ENCODE measurements around the gene PPP2R3A.

PPP2R3A gene

DNA sequence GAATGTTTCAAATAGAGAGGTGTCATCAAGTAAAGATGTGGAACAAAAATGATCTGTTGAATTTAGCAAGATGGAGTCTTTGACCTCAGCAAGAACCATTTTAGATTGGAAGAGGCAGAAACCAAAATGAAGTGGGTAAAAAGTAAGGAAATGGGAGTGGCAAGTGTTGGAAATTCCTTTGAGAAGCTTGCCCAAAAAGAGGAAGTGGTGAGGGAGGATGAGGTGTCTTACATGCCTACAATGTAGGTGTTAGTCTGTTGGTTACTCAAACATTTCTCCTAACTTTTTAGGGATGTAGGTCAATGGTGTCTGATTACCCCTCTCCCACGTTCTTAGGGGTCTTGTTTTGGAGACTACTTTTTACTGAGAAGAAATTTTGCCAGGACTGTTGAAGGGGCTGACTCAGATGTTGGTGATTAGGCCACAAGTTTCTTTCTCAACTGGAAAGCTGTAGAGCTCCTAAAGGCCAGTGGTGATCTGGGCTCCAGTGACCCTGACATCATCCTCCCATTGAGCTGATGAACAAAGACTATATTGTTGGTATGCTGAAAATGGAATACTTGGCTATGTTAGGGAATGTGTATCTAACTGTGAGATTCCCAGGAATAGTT is 5.1 kb downstream of the PPP2R3A start:
- TF ChIP-seq, protein P1, sequence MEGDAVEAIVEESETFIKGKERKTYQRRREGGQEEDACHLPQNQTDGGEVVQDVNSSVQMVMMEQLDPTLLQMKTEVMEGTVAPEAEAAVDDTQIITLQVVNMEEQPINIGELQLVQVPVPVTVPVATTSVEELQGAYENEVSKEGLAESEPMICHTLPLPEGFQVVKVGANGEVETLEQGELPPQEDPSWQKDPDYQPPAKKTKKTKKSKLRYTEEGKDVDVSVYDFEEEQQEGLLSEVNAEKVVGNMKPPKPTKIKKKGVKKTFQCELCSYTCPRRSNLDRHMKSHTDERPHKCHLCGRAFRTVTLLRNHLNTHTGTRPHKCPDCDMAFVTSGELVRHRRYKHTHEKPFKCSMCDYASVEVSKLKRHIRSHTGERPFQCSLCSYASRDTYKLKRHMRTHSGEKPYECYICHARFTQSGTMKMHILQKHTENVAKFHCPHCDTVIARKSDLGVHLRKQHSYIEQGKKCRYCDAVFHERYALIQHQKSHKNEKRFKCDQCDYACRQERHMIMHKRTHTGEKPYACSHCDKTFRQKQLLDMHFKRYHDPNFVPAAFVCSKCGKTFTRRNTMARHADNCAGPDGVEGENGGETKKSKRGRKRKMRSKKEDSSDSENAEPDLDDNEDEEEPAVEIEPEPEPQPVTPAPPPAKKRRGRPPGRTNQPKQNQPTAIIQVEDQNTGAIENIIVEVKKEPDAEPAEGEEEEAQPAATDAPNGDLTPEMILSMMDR (IDR thresholded peaks at IDR 0.05; ENCODE audit: borderline replicate concordance, insufficient read depth, low read depth, low read length), result no peak
- H3K4me3 ChIP-seq (ENCODE audit: low read depth, low read length), result no peak overlapping the region

DNA sequence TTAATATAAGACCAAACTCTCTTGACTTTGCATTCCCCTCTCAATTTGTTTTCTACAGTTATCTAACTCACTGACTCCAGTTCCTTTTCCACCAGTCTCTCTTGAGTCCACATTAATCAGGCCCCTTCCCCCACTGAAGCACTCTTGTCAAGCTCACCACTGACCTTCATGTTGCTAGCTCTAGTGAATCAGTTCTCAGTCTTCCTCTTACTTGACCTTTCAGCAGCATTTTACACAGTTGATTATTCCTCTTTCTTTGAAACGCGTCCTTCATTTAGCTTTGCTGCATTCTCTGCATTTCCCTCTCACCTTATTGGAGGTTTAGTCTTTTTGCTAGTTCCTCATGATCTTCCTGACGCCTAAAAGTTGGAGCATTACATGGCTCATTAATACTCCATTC is 8.3 kb downstream of the PPP2R3A start:
- TF ChIP-seq, protein P1 (IDR thresholded peaks at IDR 0.05; ENCODE audit: borderline replicate concordance, insufficient read depth, low read depth, low read length), result no peak
- no peak overlapping the region for H3K4me3 ChIP-seq (ENCODE audit: low read depth, low read length)

DNA sequence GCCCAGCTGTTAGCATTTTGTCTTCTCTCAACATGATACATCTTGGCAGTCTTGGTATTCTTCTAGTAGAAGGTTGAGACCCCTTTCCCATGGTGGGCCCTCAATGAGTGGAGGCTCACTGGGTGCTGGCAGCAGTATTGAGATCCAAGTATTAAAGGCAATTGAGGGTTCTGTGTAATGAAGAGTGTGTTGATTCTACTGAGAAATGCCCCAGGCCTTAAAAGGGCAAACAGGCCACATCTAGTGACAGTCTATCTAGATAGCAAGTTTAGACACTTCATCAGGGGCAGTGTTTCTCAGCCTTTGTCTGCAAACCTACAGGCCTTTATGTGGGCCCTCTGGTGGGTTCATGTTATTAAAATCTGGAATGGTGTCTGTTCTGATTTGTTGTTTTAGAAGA is 9.5 kb downstream of the PPP2R3A start:
- TF ChIP-seq, protein P1 (IDR thresholded peaks at IDR 0.05; ENCODE audit: borderline replicate concordance, insufficient read depth, low read depth, low read length), result no peak

GRCh38 chr3:135975536-135975935 is 10.0 kb downstream of the PPP2R3A start:
- TF ChIP-seq, protein P1 (IDR thresholded peaks at IDR 0.05; ENCODE audit: borderline replicate concordance, insufficient read depth, low read depth, low read length), result no peak
- no peak overlapping the region for H3K4me3 ChIP-seq (ENCODE audit: low read depth, low read length)

More for the DNA sequence above, 9.5 kb downstream of the PPP2R3A start:
- no peak overlapping the region for H3K4me3 ChIP-seq (ENCODE audit: low read depth, low read length)

DNA sequence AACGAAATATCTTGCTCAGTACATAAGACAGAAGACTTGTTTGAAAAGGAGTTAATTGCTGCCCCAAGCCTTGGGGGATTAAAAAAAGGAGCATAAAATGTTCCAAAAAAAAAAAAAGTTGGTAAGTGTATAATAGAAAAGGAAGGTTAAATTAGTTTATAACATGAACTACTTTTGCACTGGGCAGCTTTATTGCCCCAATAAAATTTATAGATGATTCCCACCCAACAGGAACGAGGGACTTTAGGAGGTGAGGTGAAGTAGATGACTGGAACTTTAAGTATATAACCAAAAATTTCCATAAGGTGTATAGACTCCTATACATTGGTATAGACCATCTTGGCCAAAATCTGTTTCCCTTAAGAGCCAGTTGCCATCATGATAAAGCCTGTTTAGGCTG is 14.8 kb downstream of the PPP2R3A start:
- TF ChIP-seq, protein P1 (IDR thresholded peaks at IDR 0.05; ENCODE audit: borderline replicate concordance, insufficient read depth, low read depth, low read length), result no peak
- H3K4me3 ChIP-seq (ENCODE audit: low read depth, low read length), result no peak overlapping the region

DNA sequence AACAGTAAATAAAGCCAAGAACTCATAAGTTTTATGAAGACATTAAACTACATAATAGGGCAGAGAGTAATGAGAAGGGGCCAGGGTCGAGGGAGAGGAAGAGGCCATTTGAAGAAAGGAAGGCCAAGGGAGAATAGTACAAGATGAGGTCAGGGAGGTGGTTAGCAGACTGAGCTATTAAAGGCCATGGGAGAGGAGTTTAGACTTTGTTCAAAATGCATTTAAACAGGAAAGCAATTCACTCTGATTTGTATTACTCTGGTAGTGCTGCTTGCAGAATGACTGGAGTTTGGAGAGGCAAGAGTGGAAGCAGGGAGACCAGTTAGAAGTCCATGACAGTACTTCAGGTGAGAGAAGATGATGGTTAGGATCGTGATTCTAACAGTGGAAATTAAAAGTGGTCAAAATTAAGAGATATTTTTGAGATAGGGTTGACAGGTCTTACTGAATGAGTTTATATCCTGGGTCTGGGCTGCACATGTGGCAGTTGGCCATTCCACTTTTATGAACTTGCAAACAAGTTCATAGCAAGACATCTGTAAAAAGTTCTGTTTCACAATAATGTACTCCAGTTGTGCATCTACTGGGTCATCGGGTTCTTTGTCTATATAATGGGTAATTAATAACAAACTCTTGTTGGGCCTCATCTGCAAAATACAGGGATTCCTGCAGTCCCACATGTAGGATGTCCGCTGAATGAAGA is 16.3 kb downstream of the PPP2R3A start:
- no peak overlapping the region for H3K4me3 ChIP-seq (ENCODE audit: low read depth, low read length)
- TF ChIP-seq, protein P1 (IDR thresholded peaks at IDR 0.05; ENCODE audit: borderline replicate concordance, insufficient read depth, low read depth, low read length), result no peak

GRCh38 chr3:135982404-135982761 is 16.9 kb downstream of the PPP2R3A start:
- TF ChIP-seq, protein P1 (IDR thresholded peaks at IDR 0.05; ENCODE audit: borderline replicate concordance, insufficient read depth, low read depth, low read length), result no peak
- no peak overlapping the region for H3K4me3 ChIP-seq (ENCODE audit: low read depth, low read length)
